ENCODE results near the gene CYP4B1.

Gene CYP4B1

GRCh38 chr1:46757956-46758528 lies 40.8 kb upstream of the CYP4B1 start:
- TF ChIP-seq, protein P1, sequence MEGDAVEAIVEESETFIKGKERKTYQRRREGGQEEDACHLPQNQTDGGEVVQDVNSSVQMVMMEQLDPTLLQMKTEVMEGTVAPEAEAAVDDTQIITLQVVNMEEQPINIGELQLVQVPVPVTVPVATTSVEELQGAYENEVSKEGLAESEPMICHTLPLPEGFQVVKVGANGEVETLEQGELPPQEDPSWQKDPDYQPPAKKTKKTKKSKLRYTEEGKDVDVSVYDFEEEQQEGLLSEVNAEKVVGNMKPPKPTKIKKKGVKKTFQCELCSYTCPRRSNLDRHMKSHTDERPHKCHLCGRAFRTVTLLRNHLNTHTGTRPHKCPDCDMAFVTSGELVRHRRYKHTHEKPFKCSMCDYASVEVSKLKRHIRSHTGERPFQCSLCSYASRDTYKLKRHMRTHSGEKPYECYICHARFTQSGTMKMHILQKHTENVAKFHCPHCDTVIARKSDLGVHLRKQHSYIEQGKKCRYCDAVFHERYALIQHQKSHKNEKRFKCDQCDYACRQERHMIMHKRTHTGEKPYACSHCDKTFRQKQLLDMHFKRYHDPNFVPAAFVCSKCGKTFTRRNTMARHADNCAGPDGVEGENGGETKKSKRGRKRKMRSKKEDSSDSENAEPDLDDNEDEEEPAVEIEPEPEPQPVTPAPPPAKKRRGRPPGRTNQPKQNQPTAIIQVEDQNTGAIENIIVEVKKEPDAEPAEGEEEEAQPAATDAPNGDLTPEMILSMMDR (IDR thresholded peaks at IDR 0.05; ENCODE audit: borderline replicate concordance, insufficient read depth, low read depth, low read length): no peak
- H3K4me3 ChIP-seq (ENCODE audit: low read depth, low read length): no peak overlapping the region

- no peak overlapping the region for H3K4me3 ChIP-seq (ENCODE audit: low read depth, low read length)
- TF ChIP-seq, protein P1 (IDR thresholded peaks at IDR 0.05; ENCODE audit: borderline replicate concordance, insufficient read depth, low read depth, low read length): no peak
These were observed 38.2 kb upstream of the CYP4B1 start for GRCh38 chr1:46760558-46761166.

DNA sequence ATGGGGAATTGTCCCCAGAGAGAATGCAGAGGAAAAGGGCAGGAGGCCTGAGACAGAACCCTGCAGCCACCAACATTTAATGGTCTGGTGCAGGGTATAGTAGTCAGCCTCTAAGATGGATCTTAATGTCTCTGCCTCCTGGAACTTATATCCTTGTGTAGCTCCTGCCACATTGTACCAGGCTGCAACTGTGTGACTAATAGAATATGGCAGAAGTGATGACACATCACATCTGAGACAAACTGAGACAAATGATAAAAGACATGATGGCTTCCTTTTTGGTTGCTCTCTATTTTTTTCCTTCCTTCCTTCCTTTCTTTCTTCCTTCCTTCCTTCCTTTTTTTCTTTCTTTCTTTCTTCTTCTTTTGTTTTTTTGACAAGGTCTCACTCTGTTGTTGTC lies 37.1 kb upstream of the CYP4B1 start:
- H3K4me3 ChIP-seq (ENCODE audit: low read depth, low read length): no peak overlapping the region
- TF ChIP-seq, protein P1 (IDR thresholded peaks at IDR 0.05; ENCODE audit: borderline replicate concordance, insufficient read depth, low read depth, low read length): no peak

GRCh38 chr1:46764402-46764801 lies 34.4 kb upstream of the CYP4B1 start:
- no peak overlapping the region for H3K4me3 ChIP-seq (ENCODE audit: low read depth, low read length)
- TF ChIP-seq, protein P1 (IDR thresholded peaks at IDR 0.05; ENCODE audit: borderline replicate concordance, insufficient read depth, low read depth, low read length): no peak

DNA sequence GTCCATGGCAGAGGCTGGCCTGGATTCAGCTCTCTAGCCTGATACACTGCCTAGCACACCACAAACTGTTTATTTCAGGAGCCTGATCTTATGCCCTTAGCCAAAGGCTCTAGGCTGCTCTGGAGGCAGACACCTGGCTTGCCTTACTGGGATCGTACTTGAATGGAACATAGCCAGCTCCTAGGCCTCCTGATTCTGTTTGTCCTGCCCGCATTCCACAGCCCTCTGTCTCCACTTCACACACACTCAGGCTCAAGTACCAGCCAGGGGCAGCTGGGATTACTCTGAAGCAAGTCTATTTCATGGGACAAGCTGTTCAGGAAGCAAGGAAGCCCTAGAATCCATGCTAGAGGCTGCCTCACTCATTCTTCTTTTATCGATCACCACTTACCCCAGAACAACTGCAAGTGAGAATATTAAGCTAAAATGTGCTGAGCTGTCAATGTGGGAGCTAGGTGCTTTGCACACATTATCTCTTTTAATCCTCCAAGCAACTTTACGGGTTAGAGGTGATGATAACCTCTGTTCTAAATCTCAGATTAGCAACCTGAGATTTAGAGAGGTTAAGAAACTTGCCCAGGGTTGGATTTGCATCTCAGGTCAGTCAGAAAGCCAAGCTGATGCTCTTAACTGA lies 31.1 kb upstream of the CYP4B1 start:
- TF ChIP-seq, protein P1 (IDR thresholded peaks at IDR 0.05; ENCODE audit: borderline replicate concordance, insufficient read depth, low read depth, low read length): no peak

GRCh38 chr1:46768445-46768844 lies 30.4 kb upstream of the CYP4B1 start:
- no peak overlapping the region for H3K4me3 ChIP-seq (ENCODE audit: low read depth, low read length)
- TF ChIP-seq, protein P1 (IDR thresholded peaks at IDR 0.05; ENCODE audit: borderline replicate concordance, insufficient read depth, low read depth, low read length): no peak

More for the DNA sequence above, 31.1 kb upstream of the CYP4B1 start:
- H3K4me3 ChIP-seq (ENCODE audit: low read depth, low read length): no peak overlapping the region
